ENCODE results near the gene PLSCR3. TPM values are rescaled to one million over a fixed set of nuclear protein-coding genes. Genes with fewer than 3 reads are reported as not detected.

The PLSCR3 gene
- total RNA-seq, 2 experiments from 2014 or later = 15.3 to 23.1 TPM

DNA sequence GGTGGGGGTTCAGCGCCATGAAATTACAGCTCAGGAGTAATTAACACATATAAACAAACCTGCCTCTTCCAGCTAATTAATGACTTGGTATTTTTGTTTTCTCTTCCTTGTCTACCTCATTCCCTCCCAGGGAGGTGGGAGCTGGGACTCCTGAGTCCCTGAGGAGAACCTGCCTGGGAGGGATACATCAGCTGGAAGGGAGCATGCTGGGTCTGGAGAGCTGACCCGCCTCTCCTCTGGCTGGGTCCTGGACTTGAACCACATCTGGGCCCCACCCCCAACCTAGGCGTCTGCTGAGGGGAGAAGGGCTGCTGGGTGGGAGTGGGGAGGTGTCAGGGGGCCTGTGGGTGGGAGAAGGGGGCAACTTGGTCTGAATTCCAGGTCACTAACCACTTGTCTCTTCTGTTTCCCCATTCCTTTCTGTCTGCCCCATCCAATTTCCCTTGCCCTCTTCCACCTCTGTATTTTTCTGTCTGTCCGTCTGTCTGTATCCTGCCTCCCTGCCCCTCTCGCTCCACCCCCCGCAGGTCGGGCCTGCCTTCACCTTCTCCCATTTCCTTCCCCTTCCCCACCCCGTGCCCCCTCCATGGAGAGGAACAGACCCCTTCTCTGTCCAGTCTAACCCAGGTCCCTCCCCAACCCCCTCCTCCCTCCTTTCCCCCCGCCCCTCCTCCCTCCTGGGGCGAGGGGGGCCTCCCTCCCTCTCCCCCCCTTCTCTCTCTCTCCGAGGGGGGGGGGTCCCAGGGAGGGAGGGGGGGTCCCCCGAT is 13.3 kb upstream of the PLSCR3 start, which contains the start of gene NLGN2:
TSS of gene NLGN2 (plus strand) at position 361 of the 767 bp plus-strand sequence. CDS start 411 bp downstream, outside the sequence.
- intact Hi-C loops (cut with micrococcal nuclease; ENCODE audit: unreplicated experiment) = no loop called here
- BruUV-seq (replicated peaks) = no TSS peak
- no peaks in the 10 kb centered on the region for H3K79me2 ChIP-seq (ENCODE audit: insufficient read depth, low read depth, low read length)
- H3K36me3 ChIP-seq (ENCODE audit: insufficient read depth, low read length) = no peaks in the 10 kb centered on the region
- H3K4me1 ChIP-seq (ENCODE audit: insufficient read depth, low read length, poor library complexity, severe bottlenecking) = peaks cover 6% of the 10 kb centered on the region
- no peak within 1 kb of the TSS for H2AFZ ChIP-seq (ENCODE audit: low read length)
- DNase-seq (ENCODE audit: low spot score) = no peak
- ChIA-PET CTCF (ENCODE audit: unreplicated experiment) (no interaction called here), POLR2A (no interaction called here)
- H3K4me2 ChIP-seq (ENCODE audit: low read length) = no peak within 1 kb of the TSS
- H3K9me3 ChIP-seq (ENCODE audit: low read length) = no peaks in the 10 kb centered on the region
- H4K20me1 ChIP-seq (ENCODE audit: insufficient read depth, low read length) = no peaks in the 10 kb centered on the region
- no peaks in the 10 kb centered on the region for H3K9me2 ChIP-seq (ENCODE audit: insufficient read depth, low read length)
- no peak within 1 kb of the TSS for H3K4me3 ChIP-seq (ENCODE audit: low read depth, low read length, poor library complexity, severe bottlenecking)
- TF ChIP-seq EZH2phosphoT487 (IDR thresholded peaks at IDR 0.05; ENCODE audit: borderline replicate concordance, low read depth, low read length) = no peak
- TF ChIP-seq, protein P1, sequence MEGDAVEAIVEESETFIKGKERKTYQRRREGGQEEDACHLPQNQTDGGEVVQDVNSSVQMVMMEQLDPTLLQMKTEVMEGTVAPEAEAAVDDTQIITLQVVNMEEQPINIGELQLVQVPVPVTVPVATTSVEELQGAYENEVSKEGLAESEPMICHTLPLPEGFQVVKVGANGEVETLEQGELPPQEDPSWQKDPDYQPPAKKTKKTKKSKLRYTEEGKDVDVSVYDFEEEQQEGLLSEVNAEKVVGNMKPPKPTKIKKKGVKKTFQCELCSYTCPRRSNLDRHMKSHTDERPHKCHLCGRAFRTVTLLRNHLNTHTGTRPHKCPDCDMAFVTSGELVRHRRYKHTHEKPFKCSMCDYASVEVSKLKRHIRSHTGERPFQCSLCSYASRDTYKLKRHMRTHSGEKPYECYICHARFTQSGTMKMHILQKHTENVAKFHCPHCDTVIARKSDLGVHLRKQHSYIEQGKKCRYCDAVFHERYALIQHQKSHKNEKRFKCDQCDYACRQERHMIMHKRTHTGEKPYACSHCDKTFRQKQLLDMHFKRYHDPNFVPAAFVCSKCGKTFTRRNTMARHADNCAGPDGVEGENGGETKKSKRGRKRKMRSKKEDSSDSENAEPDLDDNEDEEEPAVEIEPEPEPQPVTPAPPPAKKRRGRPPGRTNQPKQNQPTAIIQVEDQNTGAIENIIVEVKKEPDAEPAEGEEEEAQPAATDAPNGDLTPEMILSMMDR (conservative IDR thresholded peaks at IDR 0.05; ENCODE audit: low read length) = no peak
- no peak within 1 kb of the TSS for H3K27ac ChIP-seq (ENCODE audit: low read depth, low read length, poor library complexity, severe bottlenecking)

DNA sequence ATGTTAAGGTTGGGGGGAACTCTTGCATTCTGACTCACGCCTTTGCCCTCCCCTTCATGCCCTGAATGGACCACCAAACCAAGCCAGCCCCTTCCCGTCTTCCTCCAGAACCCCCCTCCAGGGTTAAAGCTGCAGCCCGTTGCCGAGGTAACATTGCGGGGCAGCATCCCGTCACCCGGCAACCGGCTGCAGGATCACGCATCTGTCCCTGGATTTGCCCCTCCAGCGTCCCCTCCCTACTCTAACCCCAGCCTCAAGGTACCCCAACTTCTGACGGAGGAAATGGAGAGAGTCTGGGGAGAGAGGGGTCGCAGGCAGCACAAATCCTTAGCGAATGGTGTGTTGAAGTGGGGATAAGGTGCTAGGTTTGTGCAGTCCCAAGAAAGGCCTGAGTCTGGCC is 12.8 kb upstream of the PLSCR3 start:
- no TSS peak for BruUV-seq (replicated peaks)
- TF ChIP-seq EZH2phosphoT487 (IDR thresholded peaks at IDR 0.05; ENCODE audit: borderline replicate concordance, low read depth, low read length) = no peak
- TF ChIP-seq, protein P1 (conservative IDR thresholded peaks at IDR 0.05; ENCODE audit: low read length) = no peak
- Histone ChIP-seq H3K27ac (ENCODE audit: low read depth, low read length, poor library complexity, severe bottlenecking) (no peak overlapping the region), H3K79me2 (ENCODE audit: insufficient read depth, low read depth, low read length) (no peaks in the 10 kb centered on the region), H3K36me3 (ENCODE audit: insufficient read depth, low read length) (no peaks in the 10 kb centered on the region), H3K4me1 (ENCODE audit: insufficient read depth, low read length, poor library complexity, severe bottlenecking) (peaks cover 6% of the 10 kb centered on the region), H2AFZ (ENCODE audit: low read length) (no peak overlapping the region), H4K20me1 (ENCODE audit: insufficient read depth, low read length) (no peaks in the 10 kb centered on the region), H3K4me3 (ENCODE audit: low read depth, low read length, poor library complexity, severe bottlenecking) (no peak overlapping the region), H3K4me2 (ENCODE audit: low read length) (no peak overlapping the region), H3K9me2 (ENCODE audit: insufficient read depth, low read length) (no peaks in the 10 kb centered on the region), H3K9me3 (ENCODE audit: low read length) (no peaks in the 10 kb centered on the region)
- intact Hi-C loops (cut with micrococcal nuclease; ENCODE audit: unreplicated experiment) = no loop called here
- DNase-seq (ENCODE audit: low spot score) = no peak
- ChIA-PET POLR2A (no interaction called here), CTCF (ENCODE audit: unreplicated experiment) (no interaction called here)

DNA sequence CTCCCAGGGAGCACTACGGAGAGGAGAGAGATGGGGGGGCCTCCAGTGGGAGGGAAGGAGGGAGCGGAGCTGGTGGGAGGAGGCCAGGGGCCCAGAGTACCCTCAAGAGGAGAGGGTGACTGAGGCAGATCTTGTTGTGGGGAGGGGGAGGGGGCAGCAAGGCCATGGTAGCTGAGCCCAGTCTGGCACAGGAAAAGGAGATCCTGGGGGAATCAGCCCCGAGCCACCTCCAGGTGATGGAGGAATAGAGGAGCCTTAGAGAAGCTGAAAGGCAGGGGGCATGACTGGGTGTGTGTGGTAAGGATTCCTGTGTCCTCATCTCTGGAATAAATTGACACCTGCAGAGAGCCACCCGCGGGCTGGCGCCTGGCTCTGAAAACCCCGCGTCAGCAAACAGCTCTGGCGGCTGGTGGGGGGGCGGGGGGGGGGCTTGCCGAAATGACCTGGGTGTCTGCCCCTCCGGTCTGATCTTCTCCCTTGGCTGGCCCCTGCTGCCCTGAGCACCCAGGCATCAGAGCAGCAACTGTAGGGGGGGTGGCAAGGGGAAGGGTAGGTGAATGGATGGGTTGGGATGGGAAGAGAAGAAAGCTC is 12.0 kb upstream of the PLSCR3 start:
- no peaks in the 10 kb centered on the region for H3K9me2 ChIP-seq (ENCODE audit: insufficient read depth, low read length)
- H3K79me2 ChIP-seq (ENCODE audit: insufficient read depth, low read depth, low read length) = no peaks in the 10 kb centered on the region
- intact Hi-C loops (cut with micrococcal nuclease; ENCODE audit: unreplicated experiment) = no loop called here
- H3K9me3 ChIP-seq (ENCODE audit: low read length) = no peaks in the 10 kb centered on the region
- ChIA-PET POLR2A (no interaction called here), CTCF (ENCODE audit: unreplicated experiment) (no interaction called here)
- BruUV-seq (replicated peaks) = no TSS peak
- no peak overlapping the region for H2AFZ ChIP-seq (ENCODE audit: low read length)
- peaks cover 6% of the 10 kb centered on the region for H3K4me1 ChIP-seq (ENCODE audit: insufficient read depth, low read length, poor library complexity, severe bottlenecking)
- H4K20me1 ChIP-seq (ENCODE audit: insufficient read depth, low read length) = no peaks in the 10 kb centered on the region
- H3K27ac ChIP-seq (ENCODE audit: low read depth, low read length, poor library complexity, severe bottlenecking) = no peak overlapping the region
- H3K36me3 ChIP-seq (ENCODE audit: insufficient read depth, low read length) = no peaks in the 10 kb centered on the region
- no peak overlapping the region for H3K4me2 ChIP-seq (ENCODE audit: low read length)
- TF ChIP-seq, protein P1 (conservative IDR thresholded peaks at IDR 0.05; ENCODE audit: low read length) = no peak
- no peak for TF ChIP-seq EZH2phosphoT487 (IDR thresholded peaks at IDR 0.05; ENCODE audit: borderline replicate concordance, low read depth, low read length)
- DNase-seq (ENCODE audit: low spot score) = no peak
- no peak overlapping the region for H3K4me3 ChIP-seq (ENCODE audit: low read depth, low read length, poor library complexity, severe bottlenecking)

All from OCI-LY7 (cell line).